GM18861 (cell line): Measurements from ENCODE around the gene FTCD.
"Not testable (repeated sequence)": the region's sequence is repeated elsewhere in the genome, so short reads cannot be mapped to it uniquely, and the experiment has no call there.

Experiments
- ATAC-seq: cut with Tn5 transposase; IDR thresholded peaks from one replicate; pipeline ENCODE4 v1.9.1; 2021; ENCODE audit not compliant: unreplicated experiment

The FTCD gene

DNA sequence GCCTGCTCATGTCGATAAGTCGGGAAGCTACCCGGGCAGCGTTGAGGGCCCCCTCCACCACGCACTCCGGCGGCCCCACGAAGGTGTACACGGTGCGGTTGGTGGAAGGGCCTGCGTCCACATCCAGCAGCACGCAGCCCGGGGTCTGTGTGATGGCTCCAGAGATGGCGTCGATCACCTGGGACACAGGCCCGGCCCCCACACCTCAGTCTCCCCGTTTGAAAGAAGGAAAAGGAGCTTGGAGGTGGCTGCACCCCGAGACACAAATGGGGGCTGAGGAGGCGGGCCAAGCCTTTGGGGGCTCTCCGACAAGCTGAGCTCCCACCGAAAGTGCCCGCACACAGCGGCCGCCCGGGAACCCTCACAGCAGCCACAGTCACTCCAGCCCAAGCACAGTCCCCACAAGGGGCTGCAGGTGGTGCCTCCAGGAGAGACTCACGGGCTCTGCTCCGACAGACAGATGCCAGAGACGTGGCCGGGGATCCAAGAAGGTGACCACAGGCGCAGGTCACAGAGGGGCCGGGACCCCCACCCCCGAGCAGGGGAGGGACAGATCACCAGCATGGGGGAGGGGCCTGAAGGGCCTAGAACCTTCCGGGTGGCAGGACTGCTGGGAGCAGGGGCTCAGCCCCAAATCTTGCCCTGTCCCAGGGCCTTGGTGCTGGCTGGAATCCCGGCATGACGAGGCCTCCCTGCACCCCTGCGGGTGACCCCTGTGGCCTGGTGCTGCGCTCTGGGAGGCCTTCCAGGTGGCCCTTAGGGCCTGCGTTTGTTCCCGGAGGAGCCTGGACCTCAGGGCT, 1.0 kb downstream of the FTCD start:
- no peak for ATAC-seq

GRCh38 chr21:46153247-46154154, 1.9 kb downstream of the FTCD start:
- ATAC-seq: no peak

DNA sequence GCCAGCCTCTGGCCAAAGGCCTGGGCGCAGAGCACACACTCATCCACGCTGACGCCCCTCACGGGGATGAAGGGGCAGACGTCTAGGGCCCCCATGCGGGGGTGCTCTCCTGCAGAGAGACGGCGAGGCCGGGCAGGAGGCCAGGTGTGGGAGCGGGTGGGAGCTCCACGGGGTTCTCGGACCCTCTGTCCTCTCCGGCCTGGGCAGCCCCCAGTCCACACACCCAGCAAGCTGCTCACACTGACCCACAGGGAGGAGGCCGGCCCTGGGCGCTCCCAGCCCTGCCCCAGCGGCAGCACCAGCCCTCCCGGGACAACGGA, 2.5 kb downstream of the FTCD start:
- ATAC-seq: no peak

DNA sequence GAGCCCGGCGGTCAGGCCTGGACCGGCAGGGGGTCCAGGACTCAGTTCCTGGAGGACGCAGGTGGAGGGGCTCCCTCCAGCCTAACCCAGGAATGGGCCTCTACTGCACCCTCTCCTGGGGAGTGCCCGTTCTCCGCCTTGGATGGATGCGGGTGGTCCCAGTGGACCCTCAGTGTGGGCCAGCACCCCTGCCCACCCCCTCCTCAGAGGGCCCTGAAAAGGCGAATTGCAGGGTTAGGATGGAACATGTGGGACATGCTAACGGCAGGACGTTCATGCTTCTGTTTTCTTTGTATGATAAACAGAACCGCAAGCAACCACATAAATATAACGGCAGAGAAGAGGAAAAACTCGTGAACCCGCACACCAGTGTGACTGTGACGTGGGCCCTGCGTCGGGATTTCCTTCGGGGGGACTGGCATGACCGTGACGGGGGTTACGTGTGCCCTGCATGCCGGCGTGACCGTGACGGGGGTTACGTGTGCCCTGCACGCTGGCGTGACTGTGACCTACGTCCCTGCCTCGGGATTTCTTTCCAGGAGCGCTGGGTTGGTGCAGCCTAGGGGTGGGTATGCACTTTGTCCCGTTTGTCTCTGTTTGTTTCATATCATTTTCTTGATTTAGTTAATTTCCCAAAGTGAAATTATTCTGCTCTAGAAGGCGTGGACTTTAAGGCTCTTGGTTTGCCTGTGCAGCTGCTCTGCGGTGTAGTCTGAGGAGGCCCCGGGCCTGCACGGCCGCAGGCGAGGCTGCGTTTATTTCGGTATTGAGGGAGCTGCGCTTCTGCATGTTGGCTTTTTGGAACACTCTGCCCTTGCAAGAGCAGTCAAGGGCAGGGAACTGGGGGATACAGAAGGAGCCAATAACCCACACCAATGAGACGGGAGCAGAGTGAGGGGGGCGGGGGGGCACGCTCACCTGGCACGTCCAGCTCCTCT, 3.1 kb downstream of the FTCD start:
- no peak for ATAC-seq

DNA sequence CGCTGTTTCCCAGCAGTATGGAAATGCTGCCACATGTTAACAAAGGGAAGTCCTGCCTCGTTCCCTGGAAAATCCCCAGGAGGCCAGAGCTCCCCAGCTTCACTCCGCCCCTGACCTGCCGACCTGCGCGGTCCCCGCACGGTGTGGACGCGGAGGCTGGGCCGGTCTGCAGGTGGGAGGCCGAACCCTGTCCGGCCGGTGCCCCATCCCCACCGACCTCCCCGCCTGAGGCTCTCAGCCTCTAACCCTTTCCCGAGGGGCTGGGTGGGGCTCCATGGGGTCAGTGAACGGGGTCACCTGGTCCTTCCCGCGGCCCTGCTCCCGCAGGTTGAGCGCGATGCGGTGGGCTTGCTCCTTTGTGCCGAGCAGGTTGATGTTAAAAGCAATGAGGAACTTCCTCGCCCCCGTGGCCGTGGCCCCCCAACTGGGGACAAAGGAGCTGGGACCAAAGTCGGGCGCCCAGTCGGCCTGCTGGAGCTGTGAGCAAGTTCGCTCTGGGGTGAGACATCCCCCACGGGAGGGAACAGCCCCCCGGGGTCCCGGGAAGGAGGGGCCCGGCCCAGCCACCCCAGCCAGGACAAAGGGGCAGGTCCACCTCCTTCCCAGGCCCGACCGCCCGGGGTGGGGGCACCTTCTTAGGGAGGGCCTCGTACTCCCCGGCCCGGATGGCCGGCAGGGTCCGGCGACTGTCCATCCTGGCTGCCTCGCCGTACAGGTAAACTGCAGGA, 4.0 kb downstream of the FTCD start:
- no peak for ATAC-seq

- no peak for ATAC-seq
These were observed 4.8 kb downstream of the FTCD start for GRCh38 chr21:46150491-46151121.

DNA sequence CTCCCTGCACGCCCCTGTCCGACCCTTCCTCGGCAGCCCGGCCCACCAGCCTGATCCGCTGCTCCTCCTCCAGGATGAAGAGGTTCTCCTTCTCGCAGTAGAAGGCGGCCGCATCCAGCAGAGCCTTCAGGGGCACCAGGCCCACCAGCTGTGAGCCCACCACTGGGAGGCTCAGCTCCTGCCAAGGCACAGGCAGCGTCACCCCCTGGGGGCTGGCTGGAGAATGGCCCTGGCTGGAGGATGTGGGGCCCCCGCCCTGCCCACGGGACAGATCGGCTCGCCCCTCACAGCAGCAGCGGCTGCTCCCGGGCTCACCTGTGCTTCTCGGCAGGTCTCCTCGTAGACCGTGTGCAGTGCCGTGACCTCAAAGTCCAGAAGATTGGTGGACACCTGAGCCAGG, 5.3 kb downstream of the FTCD start:
- no peak for ATAC-seq

- ATAC-seq: no peak
These were observed 6.0 kb downstream of the FTCD start for GRCh38 chr21:46149205-46149901.

DNA sequence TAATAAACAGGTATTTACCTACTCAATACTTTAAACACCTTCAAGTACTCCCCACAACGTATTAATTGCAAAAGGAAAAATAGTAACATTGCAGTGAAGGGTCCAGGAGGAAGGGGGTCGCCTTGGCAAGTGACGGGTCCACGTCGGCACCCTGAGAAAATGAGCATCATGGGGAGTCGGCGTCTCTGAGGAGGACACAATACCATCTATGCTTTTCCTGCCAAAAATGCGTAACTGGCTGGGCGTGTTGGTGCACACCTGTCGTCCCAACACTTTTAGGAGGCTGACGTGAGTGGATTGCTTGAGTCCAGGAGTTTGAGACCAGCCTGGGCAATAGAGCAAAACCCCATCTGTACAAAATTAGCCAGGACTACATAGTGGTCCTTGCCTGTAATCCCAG, 7.3 kb downstream of the FTCD start:
- no peak for ATAC-seq

DNA sequence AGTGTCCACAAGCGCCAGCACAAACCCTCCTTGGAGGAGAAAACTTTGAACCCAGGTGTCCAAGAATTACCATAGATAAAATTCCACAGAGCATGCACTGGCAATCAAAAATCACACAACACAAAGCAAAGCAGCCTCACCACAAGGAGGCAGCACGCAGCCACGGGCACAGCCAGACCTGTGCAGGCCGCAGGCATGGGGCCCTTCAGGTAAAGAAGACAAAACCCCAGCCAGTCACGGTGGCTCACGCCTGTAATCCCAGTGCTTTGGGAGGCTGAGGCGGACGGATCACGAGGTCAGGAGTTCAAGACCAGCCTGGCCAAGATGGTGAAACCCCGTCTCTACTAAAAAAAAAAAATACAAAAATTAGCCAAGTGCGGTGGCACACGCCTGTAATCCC, 8.0 kb downstream of the FTCD start:
- ATAC-seq: not testable (repeated sequence)

GRCh38 chr21:46146856-46147255, 8.5 kb downstream of the FTCD start:
- ATAC-seq: no peak

GRCh38 chr21:46145840-46146691, 9.3 kb downstream of the FTCD start:
- ATAC-seq: no peak

GRCh38 chr21:46145159-46145839, 10.1 kb downstream of the FTCD start:
- no peak for ATAC-seq

- ATAC-seq: no peak
These were observed 10.8 kb downstream of the FTCD start for GRCh38 chr21:46144464-46145070.

- ATAC-seq: no peak
These were observed 12.6 kb downstream of the FTCD start for GRCh38 chr21:46142582-46143473.

DNA sequence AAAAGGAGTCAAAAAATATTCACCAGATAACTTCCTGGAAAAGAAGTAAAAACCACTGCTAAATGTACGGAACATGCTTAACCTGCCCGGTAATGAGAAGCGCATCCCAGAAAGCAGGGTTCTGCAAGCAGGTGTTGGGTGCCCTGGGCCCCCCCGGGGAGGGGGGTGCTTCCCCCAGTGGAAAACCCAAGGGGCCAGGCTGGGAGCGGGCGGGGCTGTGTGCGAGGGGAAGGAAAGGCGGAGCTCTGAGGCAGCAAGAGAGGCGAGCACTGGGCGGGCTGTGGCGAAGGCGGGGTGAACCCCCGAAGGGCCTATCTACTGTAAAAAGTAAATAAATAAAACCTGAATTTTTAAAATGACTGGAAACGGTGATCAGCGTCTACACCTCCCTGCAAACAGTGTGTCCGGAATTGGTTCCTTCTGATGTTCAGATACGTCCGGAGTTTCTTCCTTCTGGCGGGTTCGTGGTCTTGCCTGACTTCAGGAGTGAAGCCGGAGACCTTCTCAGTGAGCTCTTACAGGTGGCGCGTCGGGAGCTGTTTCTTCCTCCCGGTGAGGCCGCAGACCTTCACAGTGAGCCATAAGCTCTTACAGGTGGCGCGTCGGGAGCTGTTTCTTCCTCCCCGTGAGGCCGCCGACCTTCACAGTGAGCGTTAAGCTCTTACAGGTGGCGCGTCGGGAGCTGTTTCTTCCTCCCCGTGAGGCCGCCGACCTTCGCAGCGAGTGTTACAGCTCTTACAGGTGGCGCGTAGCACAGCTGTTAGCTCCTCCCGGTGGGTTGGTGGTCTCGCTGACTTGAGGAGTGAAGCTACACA, 13.4 kb downstream of the FTCD start:
- ATAC-seq: no peak
